Measurements from ENCODE around the gene TTC39B.

The TTC39B gene

DNA sequence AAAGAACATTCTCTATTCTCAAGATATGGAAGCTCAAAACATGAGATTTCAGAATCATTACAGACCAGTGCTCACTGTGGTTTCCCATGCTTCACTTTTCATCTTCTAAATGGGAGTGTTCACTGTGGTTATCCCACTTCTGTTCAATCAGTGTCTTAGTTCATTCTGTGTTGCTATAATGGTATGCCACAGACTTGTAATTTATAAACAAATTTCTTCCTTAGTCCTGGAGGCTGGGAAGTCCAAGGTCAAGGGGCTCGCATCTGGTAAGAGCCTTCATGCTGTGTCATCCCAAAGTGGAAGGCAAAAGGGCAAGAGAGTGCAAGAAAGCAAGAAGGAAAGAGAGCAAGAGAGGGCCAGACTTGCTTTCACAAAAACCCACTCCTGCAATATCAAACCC lies 146.3 kb downstream of the TTC39B start:
- no peak for ATAC-seq

DNA sequence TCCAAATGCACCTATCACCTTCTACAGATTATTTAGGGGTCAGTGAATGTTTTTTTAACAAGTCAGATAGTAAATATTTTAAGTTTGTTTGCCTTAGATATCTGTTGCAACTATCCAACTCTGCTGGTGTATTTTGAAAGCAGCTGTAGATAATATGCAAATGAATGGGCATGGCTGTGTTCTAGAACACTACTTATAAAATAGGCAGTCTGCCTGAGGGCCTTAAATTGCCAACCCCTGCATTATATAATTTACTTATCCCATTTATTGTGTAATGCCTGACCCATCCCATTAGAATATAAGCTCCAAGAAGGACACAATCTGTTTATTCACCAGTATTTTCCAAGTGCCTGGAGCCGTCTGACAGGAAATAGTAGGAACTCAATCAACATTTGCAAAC lies 149.0 kb downstream of the TTC39B start:
- no peak for ATAC-seq

DNA sequence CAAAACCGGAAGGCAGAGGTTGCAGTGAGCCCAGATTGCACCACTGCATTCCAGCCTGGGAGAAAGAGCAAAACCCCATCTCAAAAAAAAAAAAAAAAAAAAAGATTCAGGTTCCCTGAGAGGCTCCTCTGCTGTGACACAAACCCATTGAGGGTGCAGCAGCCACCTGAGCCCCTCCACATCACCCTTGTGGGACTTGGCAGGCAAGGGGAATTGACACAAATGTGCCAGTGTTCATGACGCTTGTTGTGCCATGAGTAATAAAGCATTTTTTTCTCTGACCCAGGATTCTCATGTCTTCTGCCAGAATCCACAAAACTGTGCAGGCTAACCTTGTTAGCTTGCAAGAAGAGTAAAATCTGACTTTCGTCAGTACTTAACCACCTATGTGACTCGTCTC lies 149.6 kb downstream of the TTC39B start:
- no peak for ATAC-seq

DNA sequence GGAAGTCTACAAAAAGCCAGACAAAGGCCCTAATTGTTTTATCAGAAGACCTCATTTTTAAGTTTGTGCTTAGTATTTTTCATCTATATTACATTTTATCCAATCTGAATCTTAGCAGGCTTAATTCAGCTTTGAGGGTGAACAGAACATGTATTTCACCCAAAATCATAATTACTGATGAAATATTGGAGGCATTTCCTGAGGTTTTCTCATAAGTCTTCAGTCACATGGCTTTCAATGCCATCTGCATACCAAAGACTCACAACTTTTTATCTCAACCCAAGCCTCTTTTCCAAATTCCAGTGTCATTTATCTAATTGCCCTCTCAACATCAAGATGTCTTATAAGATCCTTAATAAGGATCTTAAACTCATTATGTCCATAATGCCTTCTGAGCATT lies 150.8 kb downstream of the TTC39B start:
- ATAC-seq: no peak

DNA sequence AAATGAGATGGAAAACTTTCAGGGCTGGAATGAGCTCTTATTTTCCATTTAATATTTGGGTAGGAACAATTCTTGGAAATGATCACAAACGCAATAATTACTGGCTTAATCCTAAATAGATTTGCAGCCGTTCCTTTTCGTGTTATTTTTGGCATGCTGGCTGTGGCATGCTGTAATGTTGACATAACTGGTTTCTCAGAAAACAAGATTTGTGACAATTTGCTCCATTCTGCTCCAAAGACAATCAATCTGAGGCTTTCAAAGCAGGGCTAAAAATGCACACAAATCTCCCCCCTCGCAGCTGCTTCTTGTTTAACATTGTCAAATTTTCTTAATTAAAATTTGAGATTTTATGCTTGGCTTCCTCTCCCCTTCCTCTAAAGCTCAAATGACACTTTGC lies 151.2 kb downstream of the TTC39B start:
- ATAC-seq: no peak

DNA sequence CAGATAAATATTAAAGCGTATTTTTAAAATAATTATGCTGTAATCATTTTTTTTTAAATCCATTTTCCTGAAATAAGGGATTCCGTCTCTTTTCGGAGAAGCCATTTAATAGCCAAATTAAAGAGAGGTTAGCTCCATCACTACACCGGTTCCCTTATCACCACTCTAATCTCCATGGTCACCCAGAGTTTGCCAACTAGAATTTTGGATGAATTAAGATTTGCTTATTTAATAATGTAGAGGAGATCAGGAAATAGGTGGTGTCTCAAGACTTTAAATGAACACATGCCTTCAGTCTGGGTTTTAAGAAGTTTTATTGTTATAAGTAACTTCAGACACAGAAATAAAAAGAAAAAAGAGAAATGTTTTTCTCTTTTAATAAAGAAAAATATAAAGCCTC lies 151.7 kb downstream of the TTC39B start:
- no peak for ATAC-seq

DNA sequence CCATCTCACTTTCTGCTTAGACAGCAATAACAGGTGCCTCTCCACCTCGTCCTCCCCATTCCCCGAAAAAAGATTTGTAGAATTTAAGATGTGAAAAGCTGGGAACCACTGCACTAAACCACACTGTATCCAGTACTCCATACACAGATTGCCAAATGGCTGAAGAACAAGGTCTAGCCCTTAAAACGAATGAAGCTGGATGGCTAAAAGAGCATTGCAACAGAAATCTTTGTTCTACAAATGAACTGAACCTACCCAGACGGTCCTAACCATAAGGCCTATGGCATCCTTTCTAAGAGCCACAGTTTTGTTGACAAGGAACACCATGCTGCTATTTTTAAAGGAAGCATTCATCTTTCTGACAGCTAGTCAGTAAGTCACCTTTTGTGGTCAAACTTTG lies 152.3 kb downstream of the TTC39B start:
- ATAC-seq: no peak

DNA sequence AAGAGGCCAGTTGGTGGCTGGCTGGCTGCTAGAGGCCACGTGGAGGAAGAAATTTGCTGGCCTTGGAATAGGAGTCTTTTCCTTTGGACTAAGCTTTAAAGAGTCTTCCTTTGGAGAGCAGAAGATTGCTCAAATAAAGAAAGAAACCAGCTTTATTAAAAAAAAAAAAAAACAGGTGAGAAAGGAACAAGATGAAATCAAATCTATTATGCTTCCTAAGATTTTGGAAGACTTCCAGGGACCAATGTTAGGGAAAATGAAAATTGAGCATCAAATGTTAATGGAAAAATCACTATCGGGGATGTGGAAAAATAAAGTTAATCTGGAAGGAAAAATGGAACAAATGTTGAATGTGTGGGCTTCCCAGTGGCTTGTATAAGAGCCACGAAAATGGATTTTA lies 153.1 kb downstream of the TTC39B start:
- ATAC-seq: no peak

DNA sequence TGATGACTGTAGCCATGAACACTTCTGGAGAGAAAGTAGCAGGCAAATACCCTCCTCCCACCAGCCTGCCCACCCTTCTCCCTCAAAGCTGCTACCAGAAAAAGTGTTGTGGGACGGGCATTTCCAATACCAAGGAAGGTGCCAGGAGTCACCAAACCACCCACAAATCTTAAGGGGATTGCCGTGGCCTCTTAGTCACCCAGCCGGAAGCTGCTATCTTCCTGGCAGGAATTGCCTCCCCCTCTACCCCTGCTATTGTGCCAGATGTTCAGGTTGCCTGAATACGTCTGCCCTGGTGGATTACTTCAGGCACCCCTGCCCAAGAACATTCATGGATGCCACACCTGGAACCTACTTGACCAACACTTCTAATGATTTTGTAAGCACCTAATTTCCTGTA lies 156.1 kb downstream of the TTC39B start:
- ATAC-seq: no peak

DNA sequence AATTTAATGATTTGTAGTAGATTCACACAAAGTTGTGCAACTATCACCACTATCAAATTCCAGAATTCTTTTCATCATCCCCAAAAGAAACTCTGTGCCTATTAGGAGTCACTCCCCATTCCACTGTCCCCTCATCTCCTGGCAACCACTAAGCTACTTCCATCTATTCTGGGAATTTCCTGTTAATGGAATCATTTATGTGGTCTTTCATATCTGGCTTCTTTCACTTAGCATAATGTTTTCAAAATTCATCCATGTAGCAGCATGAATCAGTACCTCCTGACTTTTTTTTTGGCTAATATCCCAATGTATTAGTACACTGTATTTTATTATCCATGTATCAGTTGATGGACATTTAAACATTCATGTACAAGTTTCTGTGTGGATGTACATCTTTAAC lies 157.6 kb downstream of the TTC39B start:
- ATAC-seq: no peak

DNA sequence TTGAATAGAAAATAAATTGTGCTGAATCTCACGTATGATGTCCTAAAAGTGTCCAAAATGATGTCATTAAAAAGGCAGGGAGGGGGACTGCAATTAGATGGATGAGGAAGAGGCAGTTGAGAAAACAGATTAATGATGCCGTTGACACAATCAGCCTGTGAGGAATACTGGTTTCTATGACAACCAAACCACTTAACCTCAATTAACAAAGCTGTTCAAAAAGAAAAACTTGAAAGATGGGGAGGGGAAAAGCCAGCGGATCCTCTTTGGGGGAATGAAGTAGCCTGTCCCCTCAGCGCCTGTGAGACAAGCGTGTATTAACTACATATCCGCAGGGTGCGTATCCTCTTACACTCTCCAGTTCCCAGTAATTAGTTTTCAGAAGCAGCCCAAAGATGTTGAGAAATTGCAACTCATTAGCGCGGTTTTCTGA lies 160.7 kb downstream of the TTC39B start:
- ATAC-seq: no peak

DNA sequence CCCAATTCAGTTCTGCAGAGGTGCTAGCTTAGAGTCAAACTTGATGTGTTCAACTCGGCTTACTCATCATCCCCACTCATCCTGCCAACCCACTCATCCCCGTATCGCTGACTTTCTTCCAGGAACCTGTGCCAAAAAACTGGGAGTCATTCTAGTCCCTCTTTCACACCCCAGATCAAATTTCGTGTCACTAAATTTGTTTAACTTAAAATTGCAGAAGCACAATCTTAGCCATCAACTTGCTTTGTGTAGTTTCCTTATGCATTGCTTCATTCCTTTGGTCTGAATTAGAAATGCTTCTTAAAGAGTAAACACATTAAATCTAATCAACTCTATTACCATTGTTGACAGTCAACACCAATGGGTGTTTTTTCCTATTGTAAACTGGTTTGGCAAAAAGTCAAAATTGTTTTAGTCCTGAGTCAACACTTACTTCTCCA lies 162.4 kb downstream of the TTC39B start:
- no peak for ATAC-seq

DNA sequence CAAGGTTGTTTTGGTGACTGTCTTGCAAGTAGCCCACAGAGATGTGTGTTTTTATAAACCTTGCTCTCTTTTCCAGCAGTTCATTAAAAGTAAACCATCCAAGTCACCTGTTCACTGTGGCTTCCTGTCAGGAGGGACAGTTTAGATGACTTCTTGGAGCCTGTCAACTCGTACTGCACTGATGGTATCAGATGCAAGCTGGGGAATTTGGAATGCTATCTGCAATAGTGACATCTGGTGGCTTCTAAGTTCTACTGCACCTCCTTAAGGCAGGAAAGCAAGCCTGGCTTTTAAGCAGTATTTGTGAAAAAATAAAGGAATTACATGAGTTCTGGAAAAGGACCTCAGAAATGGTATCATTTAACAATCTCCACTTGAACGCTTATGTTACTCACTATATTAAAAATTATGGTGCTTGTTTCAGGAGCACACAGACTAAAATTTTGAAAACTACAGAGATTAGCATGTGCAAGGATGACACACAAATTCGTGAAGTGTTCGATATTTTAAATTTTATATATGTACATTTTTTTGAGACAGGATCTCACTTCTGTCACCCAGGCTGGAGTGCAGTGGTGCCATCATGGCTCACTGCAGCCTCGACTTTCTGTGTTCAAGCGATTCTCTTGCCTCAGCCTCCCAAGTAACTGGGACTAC lies 164.0 kb downstream of the TTC39B start:
- ATAC-seq: peak in 1 of 2 donors; percentile 43

DNA sequence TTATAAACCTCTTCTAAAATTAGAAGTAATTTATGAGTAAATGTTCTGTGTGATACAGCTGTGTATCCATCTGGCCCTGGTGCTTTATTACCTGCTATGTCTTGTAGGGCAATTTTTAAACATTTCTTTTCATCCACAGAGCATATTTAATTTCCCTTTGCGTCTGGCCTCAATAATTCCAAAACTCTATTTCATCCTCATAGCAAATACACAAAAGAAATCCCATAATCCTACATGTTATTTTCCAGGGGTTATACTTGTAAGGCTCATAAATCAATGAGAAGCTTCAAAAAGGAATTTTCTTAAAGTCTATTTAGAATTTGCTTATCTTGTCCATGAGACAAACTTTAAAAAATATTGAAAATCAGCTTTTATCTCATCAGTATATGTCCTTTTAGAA lies 167.0 kb downstream of the TTC39B start:
- ATAC-seq: no peak

DNA sequence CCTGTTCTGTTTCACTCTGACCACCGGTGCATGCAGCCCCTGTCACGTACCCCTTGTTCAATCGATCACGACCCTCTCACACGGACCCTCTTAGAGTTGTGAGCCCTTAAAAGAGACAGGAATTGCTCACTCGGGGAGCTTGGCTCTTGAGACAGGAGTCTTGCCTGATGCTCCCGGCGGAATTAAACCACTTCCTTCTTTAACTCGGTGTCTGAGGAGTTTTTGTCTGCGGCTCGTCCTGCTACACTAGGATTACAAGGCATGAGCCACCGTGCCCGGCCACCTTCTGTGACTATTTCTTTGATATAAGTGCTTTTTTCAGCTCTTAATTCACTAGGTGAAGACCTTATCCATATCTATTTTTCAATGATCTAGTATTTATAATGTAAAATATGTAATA lies 167.5 kb downstream of the TTC39B start:
- no peak for ATAC-seq

DNA sequence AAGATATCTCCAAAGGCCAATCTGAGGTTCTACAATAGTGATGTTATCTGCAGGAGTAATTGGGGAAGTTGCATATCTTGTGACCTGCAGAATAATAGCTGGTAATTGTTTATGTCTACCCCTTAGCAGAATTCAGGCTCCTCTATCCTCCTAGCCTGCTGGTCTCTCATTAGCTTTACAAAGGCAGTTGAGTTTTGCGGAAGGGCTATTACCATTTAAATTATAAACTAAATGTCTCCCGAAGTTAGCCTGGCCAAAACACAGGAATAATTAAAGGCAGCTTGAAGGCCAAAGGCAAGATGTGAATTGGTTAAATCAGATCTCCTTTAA lies 168.7 kb downstream of the TTC39B start:
- no peak for ATAC-seq

DNA sequence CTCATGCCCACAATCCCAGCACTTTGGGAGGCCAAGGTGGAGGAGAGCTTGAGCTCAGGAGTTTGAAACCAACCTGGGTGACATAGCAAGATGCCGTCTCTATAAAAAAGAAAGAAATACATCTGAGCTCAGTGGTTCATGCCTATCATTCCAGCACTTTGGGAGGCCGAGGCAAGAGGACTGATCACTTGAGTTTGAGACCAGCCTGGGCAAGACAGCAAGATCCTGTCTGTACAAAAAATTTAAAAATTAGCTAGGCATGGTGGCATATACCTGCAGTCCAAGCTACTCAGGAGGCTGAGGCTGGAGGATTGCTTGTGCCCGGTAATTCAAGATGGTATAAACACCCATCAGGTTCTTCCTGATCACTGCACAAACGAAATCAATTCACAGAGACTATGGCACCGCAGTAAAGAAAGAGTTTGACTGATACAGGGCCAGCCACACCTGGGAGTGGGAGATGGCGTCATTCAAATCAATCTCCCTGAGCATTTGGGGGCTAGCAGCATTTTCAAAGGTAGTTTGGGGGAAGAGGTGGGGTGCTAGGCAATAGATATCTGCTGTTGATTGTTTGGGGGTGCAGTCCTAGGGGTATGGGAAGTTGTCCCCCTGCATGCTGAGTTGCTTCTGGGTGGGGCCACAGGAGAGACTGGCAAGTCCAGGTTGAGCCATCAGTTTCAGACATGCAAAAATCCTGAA lies 169.2 kb downstream of the TTC39B start:
- no peak for ATAC-seq

DNA sequence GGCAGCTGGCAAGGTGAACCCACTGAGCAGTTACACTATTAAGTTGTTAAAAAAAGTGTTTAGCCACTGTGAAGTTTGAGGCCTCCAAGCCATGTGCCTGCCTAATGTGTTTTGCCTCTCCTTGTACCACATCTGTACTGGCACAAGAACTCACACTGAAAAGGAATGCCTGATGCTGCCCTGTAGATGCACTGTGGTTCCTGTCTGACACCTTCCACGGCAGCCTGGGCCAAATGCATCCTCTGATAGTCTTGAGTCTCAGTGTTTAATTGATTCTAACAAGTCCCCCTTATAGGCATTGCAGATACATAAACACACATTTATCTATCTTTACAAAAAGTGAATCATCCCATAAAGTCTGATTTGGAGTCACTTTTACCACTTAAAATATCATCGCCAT lies 169.9 kb downstream of the TTC39B start:
- no peak for ATAC-seq

DNA sequence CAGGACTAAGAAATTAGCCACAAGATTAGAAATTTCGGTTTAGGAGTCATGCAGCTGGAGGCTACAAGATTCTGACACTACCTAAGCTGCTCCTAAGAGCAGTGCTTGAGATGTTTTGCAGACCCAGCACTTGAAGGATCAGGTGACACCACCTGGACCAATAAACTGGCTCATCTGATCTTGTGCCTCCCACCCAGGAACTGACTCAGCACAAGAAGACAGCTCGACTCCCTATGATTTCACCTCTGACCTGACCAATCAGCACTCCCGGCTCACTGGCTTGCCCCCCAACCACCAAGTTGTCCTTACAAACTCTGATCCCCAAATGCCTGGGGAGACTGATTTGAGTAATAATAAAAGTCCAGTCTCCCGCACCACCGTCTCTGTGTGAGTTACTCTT lies 170.4 kb downstream of the TTC39B start:
- ATAC-seq: no peak

DNA sequence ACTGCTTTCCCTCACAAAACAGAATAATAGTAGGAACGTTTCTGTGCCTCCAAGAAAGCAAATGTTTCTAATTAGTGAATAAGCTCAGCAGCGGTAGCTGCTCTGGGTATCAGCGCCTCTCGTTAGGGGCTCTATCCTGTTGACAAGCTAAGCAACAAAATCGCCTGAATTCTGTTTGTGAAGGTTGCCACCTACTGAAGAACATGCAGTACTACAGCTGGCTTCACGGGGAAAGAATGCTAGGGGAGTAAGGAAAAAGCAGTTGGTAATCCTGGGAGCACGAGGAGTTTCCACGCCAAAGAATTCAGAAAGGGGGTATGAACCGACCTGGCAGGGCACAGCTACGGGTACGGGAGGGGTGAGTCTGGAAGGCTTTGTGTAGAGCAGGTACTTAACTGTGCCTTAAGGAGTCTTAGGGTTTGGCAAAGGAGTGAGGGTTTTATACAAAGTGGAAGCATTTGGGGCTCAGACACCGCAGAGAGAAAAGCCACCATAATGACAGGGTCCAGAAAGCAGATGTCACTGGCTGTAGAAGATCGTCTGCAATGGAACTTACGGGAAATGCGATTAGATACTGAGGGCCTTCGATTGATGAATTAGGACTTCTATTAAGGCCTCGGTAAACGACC lies 171.7 kb downstream of the TTC39B start:
- ATAC-seq: peak; percentile 38

DNA sequence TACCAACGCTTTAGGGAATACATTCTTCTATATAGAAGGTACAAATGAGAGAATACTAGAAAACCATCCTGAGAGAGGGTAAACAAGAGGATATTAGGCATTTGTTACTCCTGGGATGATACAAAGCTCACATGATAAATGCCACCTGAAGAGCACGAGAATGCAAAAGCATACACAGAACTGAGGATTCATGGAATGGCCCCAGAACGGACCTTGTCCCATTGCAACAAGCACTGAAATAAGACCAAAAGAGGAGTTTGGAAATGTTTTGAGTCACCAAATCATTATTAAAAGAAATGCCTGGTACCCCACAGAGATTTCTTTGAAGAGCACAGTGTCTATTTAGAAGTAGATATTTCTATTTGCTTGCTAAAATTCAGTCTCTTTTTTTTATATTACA lies 173.5 kb downstream of the TTC39B start:
- ATAC-seq: no peak

DNA sequence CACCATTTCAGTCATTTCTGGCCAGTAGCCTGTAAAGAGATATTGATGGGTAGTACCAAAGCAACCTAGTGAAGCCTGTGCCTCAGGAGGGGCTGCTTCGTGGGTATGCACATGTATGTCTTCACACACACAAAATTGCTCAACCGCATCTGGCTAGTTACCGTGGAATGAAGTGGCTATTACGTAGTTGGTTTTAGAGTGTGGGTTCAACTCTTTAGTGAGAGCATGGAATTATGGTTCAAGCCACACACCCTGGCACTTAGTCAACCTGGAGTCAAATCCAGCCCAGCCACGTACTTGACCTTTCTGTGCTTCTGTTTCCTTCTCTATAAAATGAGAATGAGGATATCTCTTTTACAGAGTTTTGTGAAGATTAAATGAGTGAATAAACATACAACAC lies 174.9 kb downstream of the TTC39B start:
- no peak for ATAC-seq

DNA sequence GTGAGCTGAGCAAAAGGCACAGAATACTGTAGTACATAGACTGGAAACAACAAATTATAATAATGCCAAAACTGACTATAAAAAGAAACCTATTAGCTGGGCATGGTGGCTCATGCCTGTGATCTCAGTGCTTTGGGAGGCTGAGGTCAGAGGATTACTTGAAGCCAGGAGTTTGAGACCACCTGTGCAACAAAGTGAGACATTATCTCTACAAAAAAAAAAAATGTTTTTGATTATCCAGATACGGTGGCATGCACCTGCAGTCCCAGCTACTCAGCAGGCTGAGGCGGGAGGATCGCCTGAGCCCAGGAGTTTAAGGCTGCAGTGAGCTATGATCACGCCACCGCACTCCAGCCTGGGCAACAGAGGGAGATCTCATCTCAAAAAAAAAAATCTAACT lies 175.9 kb downstream of the TTC39B start:
- ATAC-seq: no peak

DNA sequence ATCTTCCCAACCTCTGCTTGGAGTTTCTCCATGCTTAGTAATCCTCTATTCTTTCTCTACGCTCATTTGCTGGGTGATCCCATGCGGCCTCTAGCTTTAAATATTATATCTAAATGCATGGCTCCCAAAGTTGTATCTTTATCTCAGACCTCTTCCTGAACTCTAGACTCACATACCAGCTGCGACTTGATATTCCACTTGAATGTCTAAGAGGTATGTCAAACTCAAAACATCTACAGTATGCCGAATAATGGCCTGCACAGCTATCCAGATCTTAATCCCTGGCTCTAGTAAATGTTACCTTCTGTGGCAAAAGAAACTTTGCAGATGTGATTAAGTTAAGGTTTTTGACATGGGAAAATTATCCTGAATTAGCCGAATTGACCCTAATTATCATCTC lies 179.2 kb downstream of the TTC39B start:
- ATAC-seq: no peak

DNA sequence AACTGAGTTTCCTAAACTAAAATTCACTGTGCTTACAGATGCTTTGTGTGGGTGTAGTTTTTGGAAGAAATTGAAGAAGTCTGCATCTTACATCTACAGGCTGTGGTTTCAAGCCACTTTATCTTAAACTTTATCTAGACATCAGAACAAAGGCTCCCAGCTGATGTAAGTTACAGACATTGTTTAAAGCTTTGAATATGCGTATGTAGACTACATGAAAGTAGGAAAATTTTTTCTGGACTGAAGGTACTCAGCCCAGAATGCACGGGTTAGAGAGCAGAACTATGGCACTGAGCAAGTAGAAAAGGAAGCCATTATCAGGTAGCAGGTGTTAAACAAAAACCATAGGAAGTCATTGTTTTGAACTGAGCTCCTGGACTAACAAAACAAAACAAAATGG lies 185.4 kb downstream of the TTC39B start:
- no peak for ATAC-seq

Measured in activated CD4-positive, CD25-positive, alpha-beta regulatory T cell treated with anti-CD3 and anti-CD28 coated beads, Interleukin-2, amount 50 U/mL, for 24 hours (primary cell).